Right atrium auricular region (tissue), 2 donors: ENCODE measurements around the gene PDLIM7. TPM values are rescaled to one million over a fixed set of nuclear protein-coding genes. Genes with fewer than 3 reads are reported as not detected.

Source experiments
- DNase-seq: peaks from one replicate; pipeline ENCODE4 v3.0.0-alpha.2; 2019; ENCODE audit warnings: low spot score
- H3K27ac ChIP-seq, 2 donors: fragments of 200-600 bp; sonication (generic); 1 replicate in 1 of 2; 2 replicates in 1 of 2; pipeline ENCODE4 v1.5.1; 2016 to 2019
- H3K27me3 ChIP-seq, 2 donors: fragments of 200-600 bp; sonication (generic); one replicate each; pipeline versions ENCODE4 v1.5.1 to v1.6.0; 2017 to 2019
- H3K36me3 ChIP-seq: fragments of 200-600 bp; sonication (generic); one replicate; pipeline ENCODE4 v1.5.1; 2016
- H3K4me1 ChIP-seq, 2 donors: fragments of 200-600 bp; sonication (generic); one replicate each; pipeline versions ENCODE4 v1.5.1 to v1.6.0; 2017 to 2019
- H3K4me3 ChIP-seq, 2 donors: fragments of 200-600 bp; sonication (generic); 1 replicate in 1 of 2; 2 replicates in 1 of 2; pipeline ENCODE4 v1.5.1; 2017 to 2019; ENCODE audit warnings: mild to moderate bottlenecking in 1 of 2, moderate library complexity in 1 of 2
- H3K9me3 ChIP-seq, 2 donors: fragments of 200-600 bp; sonication (generic); one replicate each; pipeline ENCODE4 v1.5.1; 2019
- CTCF ChIP-seq, 2 donors: fragments of 200-600 bp; sonication (generic); IDR thresholded peaks; one replicate each; pipeline ENCODE4 v1.5.1; 2019; ENCODE audit warnings: antibody characterized with exemption in 2 of 2
- total RNA-seq, 2 donors: library from RNA; depleted of rRNA; stranded (reverse); fragments of >200 nt; gene quantifications; one replicate each; pipeline ENCODE4 v1.1.0, GENCODE V29; 2016

The PDLIM7 gene
- total RNA-seq, 2 donors from 2014 or later = 45.8 to 56.0 TPM

GRCh38 chr5:177526791-177527190 lies 29.4 kb upstream of the PDLIM7 start:
- TF ChIP-seq CTCF (IDR thresholded peaks at IDR 0.05) = no peak
- DNase-seq = no peak
- H3K9me3 ChIP-seq = no peaks in the 10 kb centered on the region
- H3K36me3 ChIP-seq = peaks cover 85% of the 10 kb centered on the region
- H3K4me3 ChIP-seq = no peak overlapping the region
- no peaks in the 10 kb centered on the region for H3K27me3 ChIP-seq
- peaks cover 0 to 12% of the 10 kb centered on the region in 2 donors for H3K4me1 ChIP-seq
- no peak overlapping the region for H3K27ac ChIP-seq

GRCh38 chr5:177526191-177526590 lies 28.8 kb upstream of the PDLIM7 start:
- DNase-seq = no peak
- Histone ChIP-seq H3K27ac (no peak overlapping the region), H3K36me3 (peaks cover 85% of the 10 kb centered on the region), H3K4me3 (no peak overlapping the region), H3K9me3 (no peaks in the 10 kb centered on the region), H3K27me3 (no peaks in the 10 kb centered on the region), H3K4me1 (peaks cover 0 to 12% of the 10 kb centered on the region in 2 donors)
- no peak for TF ChIP-seq CTCF (IDR thresholded peaks at IDR 0.05)

GRCh38 chr5:177524941-177525655 lies 27.7 kb upstream of the PDLIM7 start:
- peaks cover 0 to 5% of the 10 kb centered on the region in 2 donors for H3K4me1 ChIP-seq
- no peak for DNase-seq

GRCh38 chr5:177524539-177524900 lies 27.1 kb upstream of the PDLIM7 start:
- no peak for DNase-seq
- Histone ChIP-seq H3K36me3 (peaks cover 85% of the 10 kb centered on the region), H3K27me3 (no peaks in the 10 kb centered on the region), H3K9me3 (no peaks in the 10 kb centered on the region), H3K27ac (no peak overlapping the region), H3K4me1 (no peaks in the 10 kb centered on the region), H3K4me3 (no peak overlapping the region)
- no peak for TF ChIP-seq CTCF (IDR thresholded peaks at IDR 0.05)

More at GRCh38 chr5:177524941-177525655, 27.7 kb upstream of the PDLIM7 start:
- peaks cover 85% of the 10 kb centered on the region for H3K36me3 ChIP-seq
- no peaks in the 10 kb centered on the region for H3K27me3 ChIP-seq
- H3K4me3 ChIP-seq = no peak overlapping the region
- no peaks in the 10 kb centered on the region for H3K9me3 ChIP-seq
- TF ChIP-seq CTCF (IDR thresholded peaks at IDR 0.05) = no peak
- H3K27ac ChIP-seq = no peak overlapping the region

- Histone ChIP-seq H3K27me3 (no peaks in the 10 kb centered on the region), H3K27ac (no peak overlapping the region), H3K4me3 (no peak overlapping the region), H3K9me3 (no peaks in the 10 kb centered on the region), H3K4me1 (peaks cover 0 to 4% of the 10 kb centered on the region in 2 donors), H3K36me3 (peaks cover 83% of the 10 kb centered on the region)
- no peak for DNase-seq
- no peak for TF ChIP-seq CTCF (IDR thresholded peaks at IDR 0.05)
Observed at GRCh38 chr5:177523711-177524538, 26.5 kb upstream of the PDLIM7 start.
